ENCODE results near the gene SLC22A8. TPM values are rescaled to one million over a fixed set of nuclear protein-coding genes. Genes with fewer than 3 reads are reported as not detected.
"Not testable (repeated sequence)": the region's sequence is repeated elsewhere in the genome, so short reads cannot be mapped to it uniquely, and the experiment has no call there.

SLC22A8 gene
- total RNA-seq, 1 experiment from 2014 or later: not detected

- Histone ChIP-seq H3K4me1 (ENCODE audit: insufficient read depth, low read length, poor library complexity, severe bottlenecking) (peaks cover 5% of the 10 kb centered on the region), H3K27me3 (replicated peaks; ENCODE audit: insufficient read depth, low read depth, low read length, poor library complexity) (no peaks in the 10 kb centered on the region), H3K36me3 (ENCODE audit: insufficient read depth, low read length, poor library complexity, severe bottlenecking) (no peaks in the 10 kb centered on the region), H3K4me3 (ENCODE audit: low read depth, low read length, poor library complexity, severe bottlenecking) (no peak overlapping the region), H3K9me3 (ENCODE audit: low read depth, low read length, poor library complexity, severe bottlenecking) (no peaks in the 10 kb centered on the region), H3K27ac (ENCODE audit: low read depth, low read length, poor library complexity, severe bottlenecking) (no peak overlapping the region)
- ChIA-PET POLR2A (ENCODE audit: low non-redundant PET) (interaction anchor here (0.6 kb wide), 1 partner anchor 122 kb away, joined by 6 read pairs; the partner anchor contains the start of gene STX5), CTCF (no interaction called here)
- intact Hi-C loops (cut with micrococcal nuclease; ENCODE audit: unreplicated experiment): no loop called here
- DNase-seq (ENCODE audit: low spot score): no peak
- BruUV-seq (replicated peaks): no TSS peak
- TF ChIP-seq EZH2 (IDR thresholded peaks at IDR 0.05; ENCODE audit: borderline replicate concordance, low read depth, low read length, poor library complexity, severe bottlenecking) (no peak), CTCF (conservative IDR thresholded peaks at IDR 0.05; ENCODE audit: low read depth, low read length) (no peak)
Measured at GRCh38 chr11:62953811-62954210, 61.8 kb downstream of the SLC22A8 start.

- TF ChIP-seq EZH2 (IDR thresholded peaks at IDR 0.05; ENCODE audit: borderline replicate concordance, low read depth, low read length, poor library complexity, severe bottlenecking) (no peak), CTCF (conservative IDR thresholded peaks at IDR 0.05; ENCODE audit: low read depth, low read length) (no peak)
- intact Hi-C loops (cut with micrococcal nuclease; ENCODE audit: unreplicated experiment): no loop called here
- no peak overlapping the region for H3K27ac ChIP-seq (ENCODE audit: low read depth, low read length, poor library complexity, severe bottlenecking)
- no peaks in the 10 kb centered on the region for H3K36me3 ChIP-seq (ENCODE audit: insufficient read depth, low read length, poor library complexity, severe bottlenecking)
- no TSS peak for BruUV-seq (replicated peaks)
- no peak for DNase-seq (ENCODE audit: low spot score)
- no peaks in the 10 kb centered on the region for H3K27me3 ChIP-seq (replicated peaks; ENCODE audit: insufficient read depth, low read depth, low read length, poor library complexity)
- ChIA-PET POLR2A (ENCODE audit: low non-redundant PET) (interaction anchor here (0.6 kb wide), 2 partner anchors 109 to 164 kb away, joined by 3 to 4 read pairs; partner anchors contain the start of gene WDR74), CTCF (no interaction called here)
- no peak overlapping the region for H3K4me3 ChIP-seq (ENCODE audit: low read depth, low read length, poor library complexity, severe bottlenecking)
- no peaks in the 10 kb centered on the region for H3K4me1 ChIP-seq (ENCODE audit: insufficient read depth, low read length, poor library complexity, severe bottlenecking)
- H3K9me3 ChIP-seq (ENCODE audit: low read depth, low read length, poor library complexity, severe bottlenecking): no peaks in the 10 kb centered on the region
Measured at GRCh38 chr11:62948765-62949320, 66.8 kb downstream of the SLC22A8 start.

GRCh38 chr11:62945538-62945937 is 70.1 kb downstream of the SLC22A8 start:
- H3K4me3 ChIP-seq (ENCODE audit: low read depth, low read length, poor library complexity, severe bottlenecking); BruUV-seq (replicated peaks); intact Hi-C loops (cut with micrococcal nuclease; ENCODE audit: unreplicated experiment); H3K36me3 ChIP-seq (ENCODE audit: insufficient read depth, low read length, poor library complexity, severe bottlenecking); H3K9me3 ChIP-seq (ENCODE audit: low read depth, low read length, poor library complexity, severe bottlenecking); POLR2A ChIA-PET (ENCODE audit: low non-redundant PET); H3K27ac ChIP-seq (ENCODE audit: low read depth, low read length, poor library complexity, severe bottlenecking); H3K4me1 ChIP-seq (ENCODE audit: insufficient read depth, low read length, poor library complexity, severe bottlenecking); DNase-seq (ENCODE audit: low spot score); H3K27me3 ChIP-seq (replicated peaks; ENCODE audit: insufficient read depth, low read depth, low read length, poor library complexity); CTCF ChIA-PET: not testable (repeated sequence)

Other genes with a start within 250 kb of the SLC22A8 start
- gene TAF6L, start 244.4 kb downstream of the SLC22A8 start, total RNA-seq (2021): 70.0 and 70.9 TPM in 2 replicates
- 46.6 and 52.1 TPM in 2 replicates for gene TMEM179B, start 228.4 kb downstream of the SLC22A8 start, total RNA-seq (2021)
- gene TMEM223, start 223.8 kb downstream of the SLC22A8 start, total RNA-seq (2021): 23.4 and 29.3 TPM in 2 replicates
- 78.8 and 82.0 TPM in 2 replicates for gene NXF1, start 210.4 kb downstream of the SLC22A8 start, total RNA-seq (2021)
- gene STX5, start 183.8 kb downstream of the SLC22A8 start, total RNA-seq (2021): 29.2 and 38.1 TPM in 2 replicates
- 0.77 TPM in 1 of 2 replicates, not detected in the other for gene TEX54, start 183.0 kb downstream of the SLC22A8 start, total RNA-seq (2021)
- 147 and 155 TPM in 2 replicates for gene WDR74, start 176.3 kb downstream of the SLC22A8 start, total RNA-seq (2021)
- gene SLC3A2, start 134.9 kb downstream of the SLC22A8 start, total RNA-seq (2021): 480 and 511 TPM in 2 replicates
- 0.17 and 0.41 TPM in 2 replicates for gene CHRM1, start 94.5 kb downstream of the SLC22A8 start, total RNA-seq (2021)
- gene SLC22A6, start 30.9 kb downstream of the SLC22A8 start, total RNA-seq (2021): not detected in 2 replicates
- not detected in 2 replicates for gene SLC22A24, start 128.4 kb upstream of the SLC22A8 start, total RNA-seq (2021)
- not detected in 2 replicates for gene SLC22A25, start 227.8 kb upstream of the SLC22A8 start, total RNA-seq (2021)

All from A673 (cell line).